Calu3 (cell line): ENCODE data around the gene ABHD2. TPM values are rescaled to one million over a fixed set of nuclear protein-coding genes. Genes with fewer than 3 reads are reported as not detected.

ENCODE experiments used
- BruUV-seq: library from RNA; stranded (reverse); fragments of 400-500 nt; replicated peaks from 2 replicates; lab custom pipeline; 2021; lab: Mats Ljungman, UMichigan
- CTCF ChIA-PET: fragments of 300-600 bp; sonication (Branson Sonifier 250); formaldehyde crosslinking; loops from one replicate; lab custom pipeline; 2022; ENCODE audit warnings: antibody characterized with exemption; lab: Charles Lee
- DNase-seq: peaks from one replicate; pipeline ENCODE4 v3.0.0; 2022
- H3K27ac Mint-ChIP-seq: one replicate; pipeline ENCODE4 v1.8.0; 2022; ENCODE audit warnings: mixed read lengths; ENCODE audit not compliant: unreplicated experiment
- H3K27me3 Mint-ChIP-seq: one replicate; pipeline ENCODE4 v1.8.0; 2022; ENCODE audit warnings: mixed read lengths; ENCODE audit not compliant: unreplicated experiment
- H3K36me3 Mint-ChIP-seq: one replicate; pipeline ENCODE4 v1.8.0; 2022; ENCODE audit warnings: mild to moderate bottlenecking, moderate library complexity, mixed read lengths; ENCODE audit not compliant: insufficient read depth, unreplicated experiment
- H3K4me1 Mint-ChIP-seq: one replicate; pipeline ENCODE4 v1.8.0; 2022; ENCODE audit warnings: mild to moderate bottlenecking, low read depth, mixed read lengths; ENCODE audit not compliant: unreplicated experiment
- H3K4me3 Mint-ChIP-seq: one replicate; pipeline ENCODE4 v1.8.0; 2022; ENCODE audit warnings: mild to moderate bottlenecking, low read depth, moderate library complexity, mixed read lengths; ENCODE audit not compliant: unreplicated experiment
- H3K9me3 Mint-ChIP-seq: one replicate; pipeline ENCODE4 v1.8.0; 2022; ENCODE audit warnings: low read depth, mixed read lengths; ENCODE audit not compliant: unreplicated experiment
- CTCF ChIP-seq: fragments of 200-600 bp; IDR thresholded peaks from one replicate; pipeline ENCODE4 v1.8.0; 2022; ENCODE audit warnings: antibody characterized with exemption; ENCODE audit not compliant: unreplicated experiment
- intact Hi-C: fragments of 100-400 bp; cut with micrococcal nuclease; formaldehyde crosslinking; loops from one replicate; pipeline ENCODE4 v1.10.0; 2022; ENCODE audit not compliant: unreplicated experiment
- total RNA-seq: library from RNA; stranded (reverse); gene quantifications from 2 replicates; pipeline ENCODE4 v1.2.3, GENCODE V29; 2022

The ABHD2 gene
- total RNA-seq, 1 experiment from 2014 or later = 353 TPM

GRCh38 chr15:89155656-89156055 is 67.4 kb downstream of the ABHD2 start:
- CTCF ChIA-PET = no interaction called here
- H3K27me3 Mint-ChIP-seq = no peaks in the 10 kb centered on the region

GRCh38 chr15:89157061-89157460 is 68.8 kb downstream of the ABHD2 start:
- Mint-ChIP-seq H3K27ac (no peak overlapping the region), H3K4me1 (no peaks in the 10 kb centered on the region), H3K4me3 (no peak overlapping the region), H3K36me3 (peaks cover 34% of the 10 kb centered on the region), H3K9me3 (no peaks in the 10 kb centered on the region), H3K27me3 (no peaks in the 10 kb centered on the region)
- no TSS peak for BruUV-seq
- CTCF ChIA-PET = interaction anchor here (0.6 kb wide), 1 partner anchor 523 kb away, joined by 8 read pairs; no protein-coding TSS in a partner anchor
- TF ChIP-seq CTCF = no peak
- intact Hi-C loops = no loop called here
- no peak for DNase-seq

More at GRCh38 chr15:89155656-89156055, 67.4 kb downstream of the ABHD2 start:
- no peak overlapping the region for H3K4me3 Mint-ChIP-seq
- DNase-seq = no peak
- TF ChIP-seq CTCF = no peak
- H3K9me3 Mint-ChIP-seq = no peaks in the 10 kb centered on the region
- intact Hi-C loops = no loop called here
- peaks cover 39% of the 10 kb centered on the region for H3K36me3 Mint-ChIP-seq
- peaks cover 14% of the 10 kb centered on the region for H3K4me1 Mint-ChIP-seq
- H3K27ac Mint-ChIP-seq = no peak overlapping the region
- no TSS peak for BruUV-seq

- no peaks in the 10 kb centered on the region for H3K9me3 Mint-ChIP-seq
- H3K4me1 Mint-ChIP-seq = peaks cover 2% of the 10 kb centered on the region
- TF ChIP-seq CTCF = no peak
- BruUV-seq = no TSS peak
- intact Hi-C loops = no loop called here
- no peak overlapping the region for H3K4me3 Mint-ChIP-seq
- H3K27ac Mint-ChIP-seq = peak overlapping the region; percentile 1
- CTCF ChIA-PET = no interaction called here
- H3K27me3 Mint-ChIP-seq = no peaks in the 10 kb centered on the region
- DNase-seq = no peak
- H3K36me3 Mint-ChIP-seq = peaks cover 33% of the 10 kb centered on the region
These were observed 69.8 kb downstream of the ABHD2 start for GRCh38 chr15:89157918-89158564.

- CTCF ChIA-PET = no interaction called here
- peaks cover 34% of the 10 kb centered on the region for H3K4me1 Mint-ChIP-seq
These were observed 73.4 kb downstream of the ABHD2 start for GRCh38 chr15:89161666-89162065.

More at GRCh38 chr15:89161666-89162065, 73.4 kb downstream of the ABHD2 start:
- Mint-ChIP-seq H3K36me3 (peaks cover 24% of the 10 kb centered on the region), H3K27me3 (no peaks in the 10 kb centered on the region), H3K27ac (no peak overlapping the region), H3K9me3 (no peaks in the 10 kb centered on the region), H3K4me3 (no peak overlapping the region)
- no peak for TF ChIP-seq CTCF
- no peak for DNase-seq
- BruUV-seq = no TSS peak
- intact Hi-C loops = no loop called here
